AG04450 (cell line): ENCODE data around the gene LILRB2. TPM values are rescaled to one million over a fixed set of nuclear protein-coding genes. Genes with fewer than 3 reads are reported as not detected.
"Not testable (repeated sequence)": the region's sequence is repeated elsewhere in the genome, so short reads cannot be mapped to it uniquely, and the experiment has no call there.

Source experiments
- CTCF ChIA-PET: fragments of 300-600, 350-600 bp; formaldehyde crosslinking; extraction: SDS; loops from one replicate; lab custom pipeline; 2022; ENCODE audit warnings: antibody characterized with exemption, inconsistent platforms; lab: Charles Lee
- POLR2A ChIA-PET: fragments of 350-600 bp; formaldehyde crosslinking; extraction: SDS; loops from one replicate; lab custom pipeline; 2021; ENCODE audit warnings: antibody characterized with exemption, inconsistent platforms; lab: Yijun Ruan, JAX
- DNase-seq: peaks from one replicate; pipeline ENCODE4 v3.0.0-alpha.2; 2011; ENCODE audit warnings: low read depth, low spot score
- H3K27ac ChIP-seq: one replicate; pipeline ENCODE4 v1.5.1; 2012; ENCODE audit warnings: low read depth, low read length, control low read depth
- H3K27me3 ChIP-seq: one replicate; pipeline ENCODE4 v1.6.0; 2012; ENCODE audit warnings: low read length; ENCODE audit not compliant: control insufficient read depth, insufficient read depth
- H3K4me3 ChIP-seq: 2 replicates; pipeline ENCODE4 v1.5.1; 2011; ENCODE audit warnings: mild to moderate bottlenecking, low read depth, low read length, control low read depth
- H3K9me3 ChIP-seq: 2 replicates; pipeline ENCODE4 v1.5.1; 2012; ENCODE audit warnings: low read length; ENCODE audit not compliant: control insufficient read depth, insufficient read depth
- CTCF ChIP-seq: IDR thresholded peaks from 2 replicates; pipeline ENCODE4 v1.5.1; 2011; ENCODE audit warnings: low read depth, low read length, control low read depth, inconsistent platforms
- polyA minus RNA-seq: library from RNA; depleted of rRNA, polyadenylated mRNA; stranded (reverse); fragments of >200 nt; gene quantifications from 2 replicates; pipeline ENCODE4 v1.2.3, GENCODE V29; 2011; rRNA and poly(A)+ RNA removed
- polyA plus RNA-seq: library from polyadenylated mRNA; depleted of rRNA; stranded (reverse); fragments of >200 nt; gene quantifications from 2 replicates; pipeline ENCODE4 v1.2.3, GENCODE V29; 2011; rRNA removed

The LILRB2 gene
- polyA plus RNA-seq (not detected in 2 replicates), polyA minus RNA-seq (not detected in 2 replicates)

GRCh38 chr19:54281007-54281728 lies at the start of gene LILRB2:
TSS of gene LILRB2 (minus strand) at chr19:54281110. CDS start at chr19:54280496, 614 bp downstream.
- no peak for TF ChIP-seq CTCF
- Histone ChIP-seq H3K4me3 (no peak within 1 kb of the TSS), H3K27ac (no peak within 1 kb of the TSS), H3K27me3 (peaks cover 5% of the 10 kb centered on the region), H3K9me3 (peaks cover 3% of the 10 kb centered on the region; the same call in 1 of the 2 replicates)
- CTCF ChIA-PET: interaction anchor here (0.7 kb wide), 1 partner anchor 350 kb away, joined by 3 read pairs; no protein-coding TSS in a partner anchor
- no peak for DNase-seq
- POLR2A ChIA-PET: no interaction called here

GRCh38 chr19:54329476-54330165 lies 48.7 kb upstream of the LILRB2 start:
- Histone ChIP-seq H3K4me3 (no peak overlapping the region), H3K27ac (no peak overlapping the region), H3K9me3 (no peaks in the 10 kb centered on the region; the same call in 1 of the 2 replicates), H3K27me3 (no peaks in the 10 kb centered on the region)
- ChIA-PET CTCF (no interaction called here), POLR2A (no interaction called here)
- TF ChIP-seq CTCF: no peak
- no peak for DNase-seq

GRCh38 chr19:54328781-54329180 lies 47.9 kb upstream of the LILRB2 start:
- POLR2A ChIA-PET, H3K27me3 ChIP-seq, DNase-seq, H3K4me3 ChIP-seq, CTCF ChIA-PET, H3K9me3 ChIP-seq, H3K27ac ChIP-seq: not testable (repeated sequence)

GRCh38 chr19:54325631-54326030 lies 44.7 kb upstream of the LILRB2 start:
- TF ChIP-seq CTCF: no peak
- Histone ChIP-seq H3K9me3 (no peaks in the 10 kb centered on the region), H3K4me3 (no peak overlapping the region), H3K27me3 (no peaks in the 10 kb centered on the region), H3K27ac (no peak overlapping the region)
- ChIA-PET POLR2A (no interaction called here), CTCF (no interaction called here)
- no peak for DNase-seq

- no peaks in the 10 kb centered on the region for H3K9me3 ChIP-seq
- no peaks in the 10 kb centered on the region for H3K27me3 ChIP-seq
- H3K27ac ChIP-seq: no peak overlapping the region
- no peak overlapping the region for H3K4me3 ChIP-seq
- ChIA-PET CTCF (interaction anchor here (1.0 to 1.8 kb wide), 2 partner anchors 12 to 66 kb away, joined by 3 to 9 read pairs; partner anchors contain the start of gene LILRA5), POLR2A (no interaction called here)
- TF ChIP-seq CTCF: peak; percentile 77
- no peak for DNase-seq
These were observed 44.3 kb upstream of the LILRB2 start for GRCh38 chr19:54325194-54325621.
